SK-N-MC (cell line): ENCODE results near the gene NRIP3.

Experiments used
- EZH2 ChIP-seq: fragments of 200-600 bp; sonication (generic); IDR thresholded peaks from one replicate; pipeline ENCODE4 v1.6.1; 2017; ENCODE audit warnings: antibody characterized with exemption
- FOXP2 ChIP-seq: optimal IDR thresholded peaks from 2 replicates; pipeline ENCODE3; 2011; ENCODE audit warnings: mild to moderate bottlenecking, moderate library complexity; ENCODE audit not compliant: insufficient read depth; ENCODE audit errors: extremely low read length, control extremely low read depth
- POLR2AphosphoS5 ChIP-seq: IDR thresholded peaks from 2 replicates; pipeline ENCODE4 v1.6.1; 2012; ENCODE audit warnings: mild to moderate bottlenecking, low read depth, low read length, borderline replicate concordance

DNA sequence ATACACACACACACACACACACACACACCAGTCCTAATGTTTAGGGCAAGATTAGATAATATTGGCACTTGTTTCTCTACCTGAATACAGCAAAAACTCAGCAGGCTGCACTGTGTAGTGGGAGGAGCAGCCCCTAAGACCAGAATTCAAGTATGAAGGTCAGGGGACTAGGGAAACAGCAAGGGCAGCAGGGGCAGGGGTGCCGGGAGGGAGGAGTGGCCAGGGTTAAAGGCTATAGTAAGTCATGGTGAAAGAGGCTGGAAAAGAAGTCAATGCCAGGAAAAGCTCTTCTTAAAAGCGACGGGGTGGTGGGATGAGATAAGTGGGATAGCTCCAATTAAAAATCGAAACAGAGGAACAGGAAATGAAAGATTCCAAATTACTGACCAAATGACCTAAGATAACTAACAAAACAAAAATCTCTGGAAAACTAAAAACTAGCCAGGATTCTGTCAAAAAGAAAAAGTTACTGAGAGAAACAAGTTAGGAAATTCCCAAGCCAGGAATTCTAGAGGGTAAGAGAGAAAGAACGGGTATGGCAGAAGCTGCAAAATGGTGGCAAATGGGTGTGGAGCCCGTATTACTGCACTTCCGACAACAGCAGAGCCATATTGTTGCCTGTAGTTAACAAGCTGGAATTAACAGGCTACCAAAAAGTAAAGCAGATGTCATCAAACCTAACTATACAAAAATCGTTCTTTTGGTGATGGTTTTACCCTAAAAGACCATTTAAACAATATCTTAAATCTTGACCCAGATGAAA is 62.3 kb downstream of the NRIP3 start:
- no peak for TF ChIP-seq POLR2AphosphoS5
- no peak for TF ChIP-seq EZH2
- no peak for TF ChIP-seq FOXP2
